NT2/D1 (cell line): ENCODE data around the gene WNT2B.

Experiments used
- YY1 ChIP-seq: IDR thresholded peaks from 2 replicates; pipeline ENCODE4 v1.6.1; 2011; ENCODE audit not compliant: insufficient read length, insufficient read depth
- ZNF274 ChIP-seq: IDR thresholded peaks from 2 replicates; pipeline ENCODE4 v1.6.1; 2011; ENCODE audit warnings: mild to moderate bottlenecking, low read depth, low read length

GRCh38 chr1:112546076-112546475 is 37.3 kb downstream of the WNT2B start:
- TF ChIP-seq ZNF274 (no peak), YY1 (no peak)
